H1 (cell line): ENCODE measurements around the gene TIFAB. TPM values are rescaled to one million over a fixed set of nuclear protein-coding genes. Genes with fewer than 3 reads are reported as not detected.

Experiments
- CTCF ChIA-PET: fragments of 300-600 bp; sonication (Branson Sonifier 250); formaldehyde crosslinking; loops from one replicate; lab custom pipeline; 2021; ENCODE audit not compliant: partially characterized antibody; lab: Charles Lee
- POLR2A ChIA-PET: fragments of 300-600 bp; sonication (Branson Sonifier 250); formaldehyde crosslinking; loops from one replicate; lab custom pipeline; 2021; ENCODE audit warnings: inconsistent platforms; ENCODE audit not compliant: partially characterized antibody; lab: Charles Lee
- DNase-seq, 2 experiments: peaks; one replicate each; pipeline versions ENCODE4 v3.0.0 to v3.0.0-alpha.2; 2010 to 2022; ENCODE audit warnings: low spot score in 2 of 2, low read depth in 1 of 2, mixed read lengths in 1 of 2
- FAIRE-seq: peaks from 2 replicates; lab custom pipeline; 2011; peaks lifted over from hg19 to GRCh38; lab: Jason Lieb, UNC
- H2AFZ ChIP-seq: 2 replicates; pipeline ENCODE4 v1.8.1; 2012; ENCODE audit warnings: low read length, inconsistent platforms
- H2AK5ac ChIP-seq: 2 replicates; pipeline ENCODE4 v1.6.1; 2013; ENCODE audit warnings: low read depth, low read length
- H2BK120ac ChIP-seq: replicated peaks from 2 replicates; pipeline ENCODE3; 2013; ENCODE audit warnings: low read depth, low read length, inconsistent platforms
- H2BK12ac ChIP-seq: 2 replicates; pipeline ENCODE4 v1.6.1; 2013; ENCODE audit warnings: low read depth, low read length
- H2BK15ac ChIP-seq: 2 replicates; pipeline ENCODE4 v1.6.1; 2013; ENCODE audit warnings: low read length
- H2BK20ac ChIP-seq: 2 replicates; pipeline ENCODE4 v1.6.1; 2013; ENCODE audit warnings: low read length
- H2BK5ac ChIP-seq: 2 replicates; pipeline ENCODE4 v1.6.1; 2013; ENCODE audit warnings: low read depth, low read length
- H3K14ac ChIP-seq: 2 replicates; pipeline ENCODE4 v1.6.1; 2013; ENCODE audit warnings: inconsistent platforms; ENCODE audit not compliant: insufficient read length
- H3K18ac ChIP-seq: 2 replicates; pipeline ENCODE4 v1.6.1; 2013; ENCODE audit warnings: low read length; ENCODE audit errors: extremely low read depth
- H3K23ac ChIP-seq: 2 replicates; pipeline ENCODE4 v1.6.1; 2013; ENCODE audit warnings: inconsistent platforms; ENCODE audit not compliant: insufficient read length
- H3K23me2 ChIP-seq: 2 replicates; pipeline ENCODE4 v1.6.1; 2013; ENCODE audit warnings: low read depth, low read length
- H3K27ac ChIP-seq: 2 replicates; pipeline ENCODE4 v1.6.1; 2011; ENCODE audit warnings: low read depth, low read length, inconsistent platforms
- H3K27me3 ChIP-seq, 4 experiments: replicated peaks in 1 of 4; 1 replicate in 1 of 4; 2 replicates in 3 of 4; pipeline versions ENCODE4 v1.6.1 to v1.8.1; 2011 to 2013; ENCODE audit warnings: low read length in 3 of 4, mild to moderate bottlenecking in 3 of 4, inconsistent platforms in 2 of 4, mixed read lengths in 2 of 4, moderate library complexity in 1 of 4; ENCODE audit not compliant: control insufficient read depth in 3 of 4, insufficient read depth in 3 of 4; ENCODE audit errors: extremely low read depth in 1 of 4
- H3K36me3 ChIP-seq, 4 experiments: 2 replicates each; pipeline versions ENCODE4 v1.6.1 to v1.8.1; 2011 to 2013; ENCODE audit warnings: mild to moderate bottlenecking in 4 of 4, low read length in 3 of 4, moderate library complexity in 2 of 4, control low read depth in 1 of 4, inconsistent platforms in 1 of 4; ENCODE audit not compliant: insufficient read depth in 4 of 4, control insufficient read depth in 2 of 4
- H3K4ac ChIP-seq: replicated peaks from 2 replicates; pipeline ENCODE3; 2013; ENCODE audit warnings: low read length, low read depth, mixed read lengths, inconsistent platforms; ENCODE audit not compliant: insufficient read length
- H3K4me1 ChIP-seq, 4 experiments: replicated peaks in 1 of 4; 1 replicate in 1 of 4; 2 replicates in 3 of 4; pipeline versions ENCODE4 v1.6.1 to v1.8.1; 2011 to 2013; ENCODE audit warnings: low read length in 3 of 4, inconsistent platforms in 2 of 4, mixed read lengths in 1 of 4; ENCODE audit not compliant: insufficient read depth in 4 of 4, control insufficient read depth in 3 of 4
- H3K4me2 ChIP-seq, 2 experiments: 2 replicates each; pipeline versions ENCODE4 v1.6.1 to v1.8.1; 2011 to 2013; ENCODE audit warnings: low read depth in 2 of 2, low read length in 2 of 2, control low read depth in 1 of 2, inconsistent platforms in 1 of 2, mild to moderate bottlenecking in 1 of 2; ENCODE audit not compliant: insufficient read depth in 1 of 2
- H3K4me3 ChIP-seq, 4 experiments: fragments of 200-600, 300-600 bp in 1 of 4; sonication (generic), shearing (Covaris generic), sonication (Bioruptor Twin) in 1 of 4; 2 replicates each; pipeline versions ENCODE4 v1.5.1 to v1.8.1; 2011 to 2016; ENCODE audit warnings: low read length in 4 of 4, low read depth in 3 of 4, control low read depth in 2 of 4, inconsistent platforms in 2 of 4, mild to moderate bottlenecking in 2 of 4, mixed read lengths in 1 of 4, moderate library complexity in 1 of 4; ENCODE audit not compliant: insufficient read depth in 2 of 4; ENCODE audit errors: extremely low read depth in 1 of 4
- H3K56ac ChIP-seq: replicated peaks from 2 replicates; pipeline ENCODE3; 2013; ENCODE audit warnings: low read depth, mild to moderate bottlenecking, mixed read lengths, low read length, inconsistent platforms; ENCODE audit not compliant: insufficient read length
- H3K79me1 ChIP-seq: 2 replicates; pipeline ENCODE4 v1.6.1; 2013; ENCODE audit warnings: low read depth, low read length, control low read depth
- H3K79me2 ChIP-seq, 2 experiments: 2 replicates each; pipeline versions ENCODE4 v1.6.1 to v1.8.1; 2012 to 2013; ENCODE audit warnings: low read length in 2 of 2, mild to moderate bottlenecking in 2 of 2, inconsistent platforms in 1 of 2; ENCODE audit not compliant: insufficient read depth in 2 of 2, control insufficient read depth in 1 of 2
- H3K9ac ChIP-seq, 4 experiments: replicated peaks in 1 of 4; 1 replicate in 1 of 4; 2 replicates in 3 of 4; pipeline versions ENCODE4 v1.6.1 to v1.8.1; 2011 to 2013; ENCODE audit warnings: low read depth in 3 of 4, low read length in 3 of 4, control low read depth in 2 of 4, mild to moderate bottlenecking in 2 of 4, moderate library complexity in 2 of 4, inconsistent platforms in 1 of 4; ENCODE audit errors: extremely low read depth in 1 of 4
- H3K9me3 ChIP-seq, 2 experiments: 2 replicates each; pipeline versions ENCODE4 v1.6.1 to v1.8.1; 2012 to 2013; ENCODE audit warnings: mild to moderate bottlenecking in 2 of 2, moderate library complexity in 2 of 2, control low read depth in 1 of 2, inconsistent platforms in 1 of 2, low read depth in 1 of 2, low read length in 1 of 2, mixed read lengths in 1 of 2; ENCODE audit not compliant: insufficient read depth in 2 of 2
- H4K20me1 ChIP-seq, 2 experiments: replicated peaks in 1 of 2; 2 replicates each; pipeline versions ENCODE3 to v1.8.1; 2011 to 2013; ENCODE audit warnings: inconsistent platforms in 2 of 2, low read length in 2 of 2, mild to moderate bottlenecking in 1 of 2; ENCODE audit not compliant: insufficient read depth in 2 of 2, control insufficient read depth in 1 of 2
- H4K5ac ChIP-seq: 2 replicates; pipeline ENCODE4 v1.6.1; 2013; ENCODE audit warnings: low read length, low read depth, mixed read lengths, inconsistent platforms; ENCODE audit not compliant: insufficient read length
- H4K8ac ChIP-seq: 2 replicates; pipeline ENCODE4 v1.8.0; 2013; ENCODE audit warnings: mild to moderate bottlenecking, moderate library complexity, low read length, inconsistent platforms; ENCODE audit not compliant: insufficient read depth; ENCODE audit errors: extremely low read depth
- H4K91ac ChIP-seq: replicated peaks from 2 replicates; pipeline ENCODE3; 2013; ENCODE audit warnings: low read length, mixed read lengths, inconsistent platforms; ENCODE audit not compliant: insufficient read length
- BRCA1 ChIP-seq: IDR thresholded peaks from 2 replicates; pipeline ENCODE4 v1.6.1; 2012; ENCODE audit warnings: low read depth, low read length, improper control_type of control experiment
- CBX5 ChIP-seq: fragments of 300-800, 300-1000 bp; sonication (generic); IDR thresholded peaks from 2 replicates; pipeline ENCODE4 v1.7.1; 2016; ENCODE audit warnings: antibody characterized with exemption, low read length, low read depth
- CBX8 ChIP-seq: fragments of 300-800, 300-1000 bp; sonication (generic); IDR thresholded peaks from 2 replicates; pipeline ENCODE4 v1.7.1; 2016; ENCODE audit warnings: low read depth, low read length, borderline replicate concordance
- GTF2F1 ChIP-seq: IDR thresholded peaks from 2 replicates; pipeline ENCODE4 v1.6.1; 2012; ENCODE audit warnings: low read depth, low read length, improper control_type of control experiment, borderline replicate concordance
- MAX ChIP-seq: IDR thresholded peaks from 2 replicates; pipeline ENCODE4 v1.6.1; 2012; ENCODE audit warnings: inconsistent platforms
- RBBP5 ChIP-seq: IDR thresholded peaks from 2 replicates; pipeline ENCODE4 v1.7.1; 2012; ENCODE audit warnings: low read depth, mild to moderate bottlenecking, inconsistent platforms, low read length, moderate library complexity, borderline replicate concordance
- RFX5 ChIP-seq: IDR thresholded peaks from 2 replicates; pipeline ENCODE4 v1.6.1; 2011; ENCODE audit warnings: low read depth, low read length, improper control_type of control experiment, borderline replicate concordance
- SUZ12 ChIP-seq: fragments of 200-600 bp; sonication (generic); IDR thresholded peaks from 2 replicates; pipeline ENCODE4 v1.6.1; 2012; ENCODE audit warnings: mild to moderate bottlenecking, inconsistent platforms, low read length, moderate library complexity, mixed read lengths
- TCF12 ChIP-seq: IDR thresholded peaks from 2 replicates; pipeline ENCODE4 v1.6.1; 2011; ENCODE audit warnings: low read depth, mild to moderate bottlenecking, low read length
- YY1 ChIP-seq: IDR thresholded peaks from 2 replicates; pipeline ENCODE4 v1.6.1; 2011; ENCODE audit warnings: low read depth, mild to moderate bottlenecking, low read length
- WGBS, 2 experiments: shearing (Covaris generic) in 1 of 2; methylation state at CpG; one replicate each; pipeline versions ENCODE4 v1.1.6 to v1.1.7; 2013 to 2015; ENCODE audit warnings: low lambda C conversion rate in 2 of 2, mixed read lengths in 2 of 2, inconsistent platforms in 1 of 2, low coverage in 1 of 2, missing lambda C conversion rate in 1 of 2; ENCODE audit not compliant: insufficient replicate concordance in 2 of 2, insufficient coverage in 1 of 2, insufficient read length in 1 of 2; ENCODE audit errors: extremely low coverage in 1 of 2, missing lambda C conversion rate in 1 of 2; 5-methylcytosine and 5-hydroxymethylcytosine counted together
- polyA plus RNA-seq, 7 experiments: library from polyadenylated mRNA; depleted of rRNA in 3 of 7; stranded (reverse) in 5 of 7; unstranded in 2 of 7; fragments of >200 nt in 5 of 7; fragments of 200-250 nt in 2 of 7; gene quantifications; 1 replicate in 5 of 7; 2 replicates in 1 of 7; 4 replicates in 1 of 7; pipeline versions ENCODE4 v1.2.1 to v1.2.3, GENCODE V29; 2011 to 2013; ENCODE audit warnings: missing spikeins in 2 of 7, mixed read lengths in 2 of 7
- total RNA-seq: library from RNA; stranded (reverse); fragmentation: NEBNext Ultra II Directional; extraction: Animal tissue kit (Norgen Biotek cat#: 25700); gene quantifications from 2 replicates; pipeline ENCODE4 v1.2.1, GENCODE V29; 2021
- TF ChIP-seq, protein P1 (sequence below): IDR thresholded peaks from 2 replicates; pipeline ENCODE4 v1.6.1; 2012; ENCODE audit warnings: low read length, inconsistent platforms

Gene TIFAB
- total and polyA plus RNA-seq, 2 of the 8 experiments (the other 6 are each of a cell fraction or from before 2014, with no cell fraction given) = not detected

DNA sequence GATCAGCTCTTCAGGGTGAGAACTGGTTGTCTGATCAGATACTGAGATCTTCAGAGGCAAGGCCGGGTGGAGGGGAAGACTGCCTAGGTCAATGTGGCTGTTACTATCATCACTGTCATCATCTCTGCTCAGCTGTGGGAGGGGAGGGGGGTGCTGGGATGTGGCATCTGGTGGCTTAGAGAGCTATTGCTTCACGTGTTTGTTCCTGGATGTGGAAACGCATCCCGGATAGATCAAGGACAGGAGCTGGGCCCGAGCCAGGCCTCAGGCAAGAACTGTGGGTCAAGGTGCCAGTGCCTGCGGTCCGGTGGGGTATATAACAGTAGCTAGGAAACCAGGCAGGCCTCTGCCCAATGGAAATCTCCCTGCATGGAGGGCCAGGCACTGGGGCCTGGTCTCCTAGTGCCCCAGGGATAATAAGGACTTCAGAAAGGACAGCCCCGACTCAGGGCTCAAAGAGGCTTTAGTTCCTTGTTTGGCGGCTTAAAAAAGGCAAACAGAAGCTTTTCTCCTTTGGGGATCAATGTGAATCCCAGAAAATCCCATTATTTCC lies 30.3 kb upstream of the TIFAB start:
- H2AK5ac ChIP-seq = no peak overlapping the region
- H3K27ac ChIP-seq = no peak overlapping the region
- H4K91ac ChIP-seq = no peak overlapping the region
- ChIA-PET CTCF (interaction anchor here (0.6 to 2.4 kb wide), 13 partner anchors 9 to 624 kb away, joined by 3 to 6 read pairs (median 4); no protein-coding TSS in a partner anchor), POLR2A (no interaction called here)
- H3K79me1 ChIP-seq = no peaks in the 10 kb centered on the region
- H3K56ac ChIP-seq = no peak overlapping the region
- H3K4me1 ChIP-seq = peaks cover 0 to 23% (median 10%) of the 10 kb centered on the region in 4 experiments; a peak in 6 of 7 replicates
- H4K8ac ChIP-seq = no peak overlapping the region
- 0 out of 2 replicates have a peak overlapping the region, but pooled peaks have one; percentile 17 for H2BK12ac ChIP-seq
- H2AFZ ChIP-seq = no peak overlapping the region
- no peak overlapping the region for H2BK120ac ChIP-seq
- FAIRE-seq (no peak), DNase-seq (no peak)
- H3K4ac ChIP-seq = no peak overlapping the region
- 0 out of 2 replicates have a peak overlapping the region, but pooled peaks have one; percentile 46 for H2BK15ac ChIP-seq
- H3K23ac ChIP-seq = no peak overlapping the region
- 93% methylated on average over 9 of the region's 9 CpGs; no CpG with 5 or more reads in 1 of the 2 experiments for WGBS, 2 experiments
- no peak overlapping the region for H2BK20ac ChIP-seq
- no peak overlapping the region for H3K18ac ChIP-seq
- no peak overlapping the region for H3K4me3 ChIP-seq
- no peak overlapping the region for H2BK5ac ChIP-seq
- no peak overlapping the region for H3K14ac ChIP-seq
- no peaks in the 10 kb centered on the region for H3K36me3 ChIP-seq
- no peaks in the 10 kb centered on the region for H3K79me2 ChIP-seq
- H3K9me3 ChIP-seq = no peaks in the 10 kb centered on the region
- H3K27me3 ChIP-seq = peaks cover 34 to 90% (median 80%) of the 10 kb centered on the region in 4 experiments
- peaks cover 4 to 24% of the 10 kb centered on the region in 2 experiments for H4K20me1 ChIP-seq
- H3K23me2 ChIP-seq = peaks cover 6% of the 10 kb centered on the region; the same call in 1 of the 2 replicates
- H3K4me2 ChIP-seq = no peak overlapping the region
- no peak overlapping the region for H3K9ac ChIP-seq
- no peak overlapping the region for H4K5ac ChIP-seq
- TF ChIP-seq RBBP5 = no peak
- no peak for TF ChIP-seq CBX5
- no peak for TF ChIP-seq RFX5
- TF ChIP-seq MAX = no peak
- no peak for TF ChIP-seq TCF12
- no peak for TF ChIP-seq CBX8
- TF ChIP-seq, protein P1, sequence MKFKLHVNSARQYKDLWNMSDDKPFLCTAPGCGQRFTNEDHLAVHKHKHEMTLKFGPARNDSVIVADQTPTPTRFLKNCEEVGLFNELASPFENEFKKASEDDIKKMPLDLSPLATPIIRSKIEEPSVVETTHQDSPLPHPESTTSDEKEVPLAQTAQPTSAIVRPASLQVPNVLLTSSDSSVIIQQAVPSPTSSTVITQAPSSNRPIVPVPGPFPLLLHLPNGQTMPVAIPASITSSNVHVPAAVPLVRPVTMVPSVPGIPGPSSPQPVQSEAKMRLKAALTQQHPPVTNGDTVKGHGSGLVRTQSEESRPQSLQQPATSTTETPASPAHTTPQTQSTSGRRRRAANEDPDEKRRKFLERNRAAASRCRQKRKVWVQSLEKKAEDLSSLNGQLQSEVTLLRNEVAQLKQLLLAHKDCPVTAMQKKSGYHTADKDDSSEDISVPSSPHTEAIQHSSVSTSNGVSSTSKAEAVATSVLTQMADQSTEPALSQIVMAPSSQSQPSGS = no peak
- TF ChIP-seq YY1 = no peak
- TF ChIP-seq GTF2F1 = no peak
- TF ChIP-seq BRCA1 = no peak
- TF ChIP-seq SUZ12 = no peak
